HepG2 (cell line): ENCODE data around the gene SSU72. TPM values are rescaled to one million over a fixed set of nuclear protein-coding genes. Genes with fewer than 3 reads are reported as not detected.

ENCODE experiments used
- ARHGAP35 ChIP-seq: sonication (generic); formaldehyde crosslinking; IDR thresholded peaks from 2 replicates; pipeline ENCODE4 v1.9.0; 2022; ENCODE audit warnings: mild to moderate bottlenecking, inconsistent platforms, moderate library complexity, missing genetic modification reagents, borderline replicate concordance
- ERF ChIP-seq: IDR thresholded peaks from 2 replicates; pipeline ENCODE4 v1.6.1; 2018; ENCODE audit warnings: missing biosample characterization, missing genetic modification reagents
- PHF21A ChIP-seq: sonication (generic); formaldehyde crosslinking; IDR thresholded peaks from 2 replicates; pipeline ENCODE4 v1.5.0; 2020; ENCODE audit warnings: mild to moderate bottlenecking, missing genetic modification reagents
- POGZ ChIP-seq: sonication (generic); formaldehyde crosslinking; IDR thresholded peaks from 2 replicates; pipeline ENCODE4 v1.4.0; 2020; ENCODE audit warnings: mild to moderate bottlenecking, missing genetic modification reagents
- RCOR2 ChIP-seq: IDR thresholded peaks from 2 replicates; pipeline ENCODE4 v1.6.1; 2016; ENCODE audit warnings: missing biosample characterization, missing genetic modification reagents
- SMARCE1 ChIP-seq: fragments of 450-650 bp; IDR thresholded peaks from 2 replicates; pipeline ENCODE4 v1.6.1; 2017; ENCODE audit warnings: borderline replicate concordance
- SRY ChIP-seq: sonication (generic); formaldehyde crosslinking; IDR thresholded peaks from 2 replicates; pipeline ENCODE4 v1.8.0; 2022; ENCODE audit warnings: mild to moderate bottlenecking, missing genetic modification reagents
- TARDBP ChIP-seq: sonication (generic); formaldehyde crosslinking; IDR thresholded peaks from 2 replicates; pipeline ENCODE4 v1.8.0; 2022; ENCODE audit warnings: mild to moderate bottlenecking, missing genetic modification reagents
- TOPORS ChIP-seq: sonication (generic); formaldehyde crosslinking; IDR thresholded peaks from 2 replicates; pipeline ENCODE4 v1.8.0; 2023; ENCODE audit warnings: mild to moderate bottlenecking, missing genetic modification reagents
- ZNF33B ChIP-seq: sonication (generic); formaldehyde crosslinking; IDR thresholded peaks from 2 replicates; pipeline ENCODE4 v1.5.1; 2020; ENCODE audit warnings: mild to moderate bottlenecking, missing genetic modification reagents
- ZNF496 ChIP-seq: sonication (generic); formaldehyde crosslinking; IDR thresholded peaks from 2 replicates; pipeline ENCODE4 v1.8.1; 2023; ENCODE audit warnings: mild to moderate bottlenecking, moderate library complexity, missing genetic modification reagents; ENCODE audit not compliant: insufficient replicate concordance
- ZNF550 ChIP-seq: sonication (generic); formaldehyde crosslinking; IDR thresholded peaks from 2 replicates; pipeline ENCODE4 v1.4.0; 2020; ENCODE audit warnings: mild to moderate bottlenecking, missing genetic modification reagents, borderline replicate concordance
- polyA plus RNA-seq, 8 experiments: library from polyadenylated mRNA; depleted of rRNA in 3 of 8; stranded (reverse) in 7 of 8; unstranded in 1 of 8; fragments of >200 nt; fragmentation: Illumina TruSeq in 4 of 8; extraction: Trizol in 4 of 8; gene quantifications; 2 replicates each; pipeline versions ENCODE4 v1.2.1 to v1.2.3, GENCODE V29; 2011 to 2016; ENCODE audit warnings: low read depth in 4 of 8, missing spikeins in 1 of 8, mixed read lengths in 1 of 8; ENCODE audit not compliant: insufficient read depth in 1 of 8
- total RNA-seq, 5 experiments: library from RNA; depleted of rRNA; stranded (reverse); fragments of >200 nt; fragmentation: Illumina TruSeq; extraction: Trizol; gene quantifications; 2 replicates each; pipeline ENCODE4 v1.2.3, GENCODE V29; 2016; ENCODE audit warnings: low read depth in 1 of 5
- TF ChIP-seq, protein P1 (sequence below): sonication (generic); formaldehyde crosslinking; IDR thresholded peaks from 2 replicates; pipeline ENCODE4 v1.4.0; 2020; ENCODE audit warnings: missing genetic modification reagents
- TF ChIP-seq, protein P2 (sequence below): sonication (generic); formaldehyde crosslinking; IDR thresholded peaks from 2 replicates; pipeline ENCODE4 v1.5.0; 2020; ENCODE audit warnings: mild to moderate bottlenecking, low read depth, missing genetic modification reagents, borderline replicate concordance
- TF ChIP-seq, protein P3 (sequence below): sonication (generic); formaldehyde crosslinking; IDR thresholded peaks from 2 replicates; pipeline ENCODE4 v1.5.0; 2020; ENCODE audit warnings: mild to moderate bottlenecking, missing genetic modification reagents, moderate library complexity
- TF ChIP-seq, protein P4 (sequence below): sonication (generic); formaldehyde crosslinking; IDR thresholded peaks from 2 replicates; pipeline ENCODE4 v1.4.0; 2020; ENCODE audit warnings: missing genetic modification reagents
- TF ChIP-seq, protein P5 (sequence below): sonication (generic); formaldehyde crosslinking; conservative IDR thresholded peaks from 2 replicates; pipeline ENCODE4 v1.8.1; 2023; ENCODE audit warnings: missing genetic modification reagents

The SSU72 gene
- total and polyA plus RNA-seq, 2 of the 13 experiments (the other 11 are each of a cell fraction or from before 2014, with no cell fraction given), result 42.8 to 67.1 TPM

DNA sequence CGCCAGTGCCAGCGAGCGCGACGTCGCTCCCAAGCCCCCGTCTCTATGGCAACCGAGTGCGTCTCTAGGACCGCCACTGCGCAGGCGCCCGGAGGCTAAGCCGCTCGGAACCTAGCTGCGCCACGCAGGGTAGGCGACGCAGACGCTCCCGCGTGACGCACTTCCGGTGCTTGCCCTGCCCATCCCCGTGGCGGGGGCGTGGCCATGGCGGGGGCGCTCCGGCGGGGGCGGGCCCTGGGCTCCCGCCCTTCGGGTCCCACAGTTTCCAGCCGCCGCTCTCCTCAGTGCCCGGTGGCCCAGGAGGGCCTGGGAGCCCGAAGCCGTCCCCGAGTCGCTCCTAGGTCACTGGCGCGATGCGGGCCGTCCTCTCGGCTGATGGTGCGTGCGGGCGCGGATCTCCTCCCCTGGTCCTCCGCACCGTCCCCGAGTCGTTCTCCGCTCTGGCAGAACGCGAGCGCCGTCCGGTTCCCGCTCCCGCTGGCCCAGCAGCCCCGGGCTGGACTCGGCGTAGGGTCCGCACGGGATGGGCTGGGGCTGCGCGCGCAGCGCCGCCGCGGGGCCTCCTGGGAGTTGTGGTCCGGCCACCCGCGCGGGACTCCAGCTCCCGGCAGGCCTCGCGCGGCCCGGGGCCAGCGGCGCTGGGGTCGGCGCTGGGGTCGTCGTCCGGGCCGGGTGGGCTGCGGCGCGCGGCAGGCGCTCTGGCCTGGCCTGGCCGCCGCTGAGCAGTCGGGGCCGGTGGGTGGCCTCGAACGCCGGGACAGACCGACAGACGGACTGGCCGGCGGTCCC is 40.8 kb upstream of the SSU72 start, which contains the start of gene MIB2 (continued):
- TF ChIP-seq, protein P1, sequence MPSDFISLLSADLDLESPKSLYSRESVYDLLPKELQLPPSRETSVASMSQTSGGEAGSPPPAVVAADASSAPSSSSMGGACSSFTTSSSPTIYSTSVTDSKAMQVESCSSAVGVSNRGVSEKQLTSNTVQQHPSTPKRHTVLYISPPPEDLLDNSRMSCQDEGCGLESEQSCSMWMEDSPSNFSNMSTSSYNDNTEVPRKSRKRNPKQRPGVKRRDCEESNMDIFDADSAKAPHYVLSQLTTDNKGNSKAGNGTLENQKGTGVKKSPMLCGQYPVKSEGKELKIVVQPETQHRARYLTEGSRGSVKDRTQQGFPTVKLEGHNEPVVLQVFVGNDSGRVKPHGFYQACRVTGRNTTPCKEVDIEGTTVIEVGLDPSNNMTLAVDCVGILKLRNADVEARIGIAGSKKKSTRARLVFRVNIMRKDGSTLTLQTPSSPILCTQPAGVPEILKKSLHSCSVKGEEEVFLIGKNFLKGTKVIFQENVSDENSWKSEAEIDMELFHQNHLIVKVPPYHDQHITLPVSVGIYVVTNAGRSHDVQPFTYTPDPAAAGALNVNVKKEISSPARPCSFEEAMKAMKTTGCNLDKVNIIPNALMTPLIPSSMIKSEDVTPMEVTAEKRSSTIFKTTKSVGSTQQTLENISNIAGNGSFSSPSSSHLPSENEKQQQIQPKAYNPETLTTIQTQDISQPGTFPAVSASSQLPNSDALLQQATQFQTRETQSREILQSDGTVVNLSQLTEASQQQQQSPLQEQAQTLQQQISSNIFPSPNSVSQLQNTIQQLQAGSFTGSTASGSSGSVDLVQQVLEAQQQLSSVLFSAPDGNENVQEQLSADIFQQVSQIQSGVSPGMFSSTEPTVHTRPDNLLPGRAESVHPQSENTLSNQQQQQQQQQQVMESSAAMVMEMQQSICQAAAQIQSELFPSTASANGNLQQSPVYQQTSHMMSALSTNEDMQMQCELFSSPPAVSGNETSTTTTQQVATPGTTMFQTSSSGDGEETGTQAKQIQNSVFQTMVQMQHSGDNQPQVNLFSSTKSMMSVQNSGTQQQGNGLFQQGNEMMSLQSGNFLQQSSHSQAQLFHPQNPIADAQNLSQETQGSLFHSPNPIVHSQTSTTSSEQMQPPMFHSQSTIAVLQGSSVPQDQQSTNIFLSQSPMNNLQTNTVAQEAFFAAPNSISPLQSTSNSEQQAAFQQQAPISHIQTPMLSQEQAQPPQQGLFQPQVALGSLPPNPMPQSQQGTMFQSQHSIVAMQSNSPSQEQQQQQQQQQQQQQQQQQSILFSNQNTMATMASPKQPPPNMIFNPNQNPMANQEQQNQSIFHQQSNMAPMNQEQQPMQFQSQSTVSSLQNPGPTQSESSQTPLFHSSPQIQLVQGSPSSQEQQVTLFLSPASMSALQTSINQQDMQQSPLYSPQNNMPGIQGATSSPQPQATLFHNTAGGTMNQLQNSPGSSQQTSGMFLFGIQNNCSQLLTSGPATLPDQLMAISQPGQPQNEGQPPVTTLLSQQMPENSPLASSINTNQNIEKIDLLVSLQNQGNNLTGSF (CRISPR knock-in tag), result peak; percentile 25; the same call in 1 of the 2 replicates
- TF ChIP-seq ZNF550 (CRISPR knock-in tag) (0 out of 2 replicates have a peak, but pooled peaks have one; percentile 50), TOPORS (CRISPR knock-in tag) (0 out of 2 replicates have a peak, but pooled peaks have one; percentile 28), SMARCE1 (no peak), SRY (CRISPR knock-in tag) (peak; percentile 61; the same call in 1 of the 2 replicates), RCOR2 (CRISPR knock-in tag) (no peak), ZNF496 (no peak), ERF (0 out of 2 replicates have a peak, but pooled peaks have one; percentile 63), TARDBP (CRISPR knock-in tag) (0 out of 2 replicates have a peak, but pooled peaks have one; percentile 52), PHF21A (CRISPR knock-in tag) (0 out of 2 replicates have a peak, but pooled peaks have one; percentile 61), POGZ (peak; percentile 27; the same call in 1 of the 2 replicates), ZNF33B (CRISPR knock-in tag) (0 out of 2 replicates have a peak, but pooled peaks have one; percentile 48), ARHGAP35 (CRISPR knock-in tag) (peak; percentile 55; the same call in 1 of the 2 replicates)
- TF ChIP-seq, protein P2, sequence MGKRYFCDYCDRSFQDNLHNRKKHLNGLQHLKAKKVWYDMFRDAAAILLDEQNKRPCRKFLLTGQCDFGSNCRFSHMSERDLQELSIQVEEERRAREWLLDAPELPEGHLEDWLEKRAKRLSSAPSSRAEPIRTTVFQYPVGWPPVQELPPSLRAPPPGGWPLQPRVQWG, result no peak
- TF ChIP-seq, protein P3, sequence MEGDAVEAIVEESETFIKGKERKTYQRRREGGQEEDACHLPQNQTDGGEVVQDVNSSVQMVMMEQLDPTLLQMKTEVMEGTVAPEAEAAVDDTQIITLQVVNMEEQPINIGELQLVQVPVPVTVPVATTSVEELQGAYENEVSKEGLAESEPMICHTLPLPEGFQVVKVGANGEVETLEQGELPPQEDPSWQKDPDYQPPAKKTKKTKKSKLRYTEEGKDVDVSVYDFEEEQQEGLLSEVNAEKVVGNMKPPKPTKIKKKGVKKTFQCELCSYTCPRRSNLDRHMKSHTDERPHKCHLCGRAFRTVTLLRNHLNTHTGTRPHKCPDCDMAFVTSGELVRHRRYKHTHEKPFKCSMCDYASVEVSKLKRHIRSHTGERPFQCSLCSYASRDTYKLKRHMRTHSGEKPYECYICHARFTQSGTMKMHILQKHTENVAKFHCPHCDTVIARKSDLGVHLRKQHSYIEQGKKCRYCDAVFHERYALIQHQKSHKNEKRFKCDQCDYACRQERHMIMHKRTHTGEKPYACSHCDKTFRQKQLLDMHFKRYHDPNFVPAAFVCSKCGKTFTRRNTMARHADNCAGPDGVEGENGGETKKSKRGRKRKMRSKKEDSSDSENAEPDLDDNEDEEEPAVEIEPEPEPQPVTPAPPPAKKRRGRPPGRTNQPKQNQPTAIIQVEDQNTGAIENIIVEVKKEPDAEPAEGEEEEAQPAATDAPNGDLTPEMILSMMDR (CRISPR knock-in tag), result 0 out of 2 replicates have a peak, but pooled peaks have one; percentile 10
- TF ChIP-seq, protein P4, sequence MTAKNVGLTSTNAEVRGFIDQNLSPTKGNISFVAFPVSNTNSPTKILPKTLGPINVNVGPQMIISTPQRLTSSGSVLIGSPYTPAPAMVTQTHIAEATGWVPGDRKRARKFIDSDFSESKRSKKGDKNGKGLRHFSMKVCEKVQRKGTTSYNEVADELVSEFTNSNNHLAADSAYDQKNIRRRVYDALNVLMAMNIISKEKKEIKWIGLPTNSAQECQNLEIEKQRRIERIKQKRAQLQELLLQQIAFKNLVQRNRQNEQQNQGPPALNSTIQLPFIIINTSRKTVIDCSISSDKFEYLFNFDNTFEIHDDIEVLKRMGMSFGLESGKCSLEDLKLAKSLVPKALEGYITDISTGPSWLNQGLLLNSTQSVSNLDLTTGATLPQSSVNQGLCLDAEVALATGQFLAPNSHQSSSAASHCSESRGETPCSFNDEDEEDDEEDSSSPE, result peak; percentile 29; the same call in 1 of the 2 replicates
- TF ChIP-seq, protein P5, sequence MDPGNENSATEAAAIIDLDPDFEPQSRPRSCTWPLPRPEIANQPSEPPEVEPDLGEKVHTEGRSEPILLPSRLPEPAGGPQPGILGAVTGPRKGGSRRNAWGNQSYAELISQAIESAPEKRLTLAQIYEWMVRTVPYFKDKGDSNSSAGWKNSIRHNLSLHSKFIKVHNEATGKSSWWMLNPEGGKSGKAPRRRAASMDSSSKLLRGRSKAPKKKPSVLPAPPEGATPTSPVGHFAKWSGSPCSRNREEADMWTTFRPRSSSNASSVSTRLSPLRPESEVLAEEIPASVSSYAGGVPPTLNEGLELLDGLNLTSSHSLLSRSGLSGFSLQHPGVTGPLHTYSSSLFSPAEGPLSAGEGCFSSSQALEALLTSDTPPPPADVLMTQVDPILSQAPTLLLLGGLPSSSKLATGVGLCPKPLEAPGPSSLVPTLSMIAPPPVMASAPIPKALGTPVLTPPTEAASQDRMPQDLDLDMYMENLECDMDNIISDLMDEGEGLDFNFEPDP (CRISPR knock-in tag), result no peak
